HEK293 (cell line): ENCODE results near the gene IL11.
A peak's percentile ranks its signal among the peaks of the same experiment; 100 is the strongest.

Experiments used
- CTCF ChIA-PET: fragments of 350-600 bp; formaldehyde crosslinking; extraction: SDS; loops from one replicate; lab custom pipeline; 2021; ENCODE audit warnings: antibody characterized with exemption; lab: Yijun Ruan, JAX
- POLR2A ChIA-PET: fragments of 300-600 bp; formaldehyde crosslinking; extraction: SDS; loops from one replicate; lab custom pipeline; 2020; ENCODE audit warnings: antibody characterized with exemption, inconsistent platforms; lab: Yijun Ruan, JAX
- H3K27ac ChIP-seq: fragments of 200-500 bp; sonication (Bioruptor generic); 2 replicates; pipeline ENCODE4 v1.5.1; 2014; ENCODE audit warnings: low read depth, low read length, control low read depth, inconsistent platforms; ENCODE audit errors: extremely low read depth
- H3K36me3 ChIP-seq, 2 experiments: fragments of 200-500 bp in 1 of 2; sonication (Bioruptor generic) in 1 of 2; 1 replicate in 1 of 2; 2 replicates in 1 of 2; pipeline ENCODE4 v1.5.1; 2014 to 2017; ENCODE audit warnings: inconsistent platforms in 2 of 2, low read length in 2 of 2; ENCODE audit not compliant: control insufficient read depth in 2 of 2, insufficient read depth in 1 of 2
- H3K4me1 ChIP-seq: fragments of 200-500 bp; sonication (Bioruptor generic); 2 replicates; pipeline ENCODE4 v1.5.1; 2014; ENCODE audit warnings: mild to moderate bottlenecking, low read length, inconsistent platforms; ENCODE audit not compliant: control insufficient read depth, insufficient read depth
- H3K4me3 ChIP-seq: 2 replicates; pipeline ENCODE4 v1.5.1; 2011; ENCODE audit warnings: low read depth, mild to moderate bottlenecking, control low read depth, low read length, moderate library complexity
- H3K9me3 ChIP-seq: fragments of 200-500 bp; sonication (Bioruptor generic); 2 replicates; pipeline ENCODE4 v1.5.1; 2014; ENCODE audit warnings: low read depth, low read length, inconsistent platforms; ENCODE audit not compliant: control insufficient read depth, insufficient read depth
- GLIS1 ChIP-seq: fragments of 450-650 bp; formaldehyde crosslinking; IDR thresholded peaks from 2 replicates; pipeline ENCODE4 v1.5.1; 2016; ENCODE audit warnings: missing biosample characterization, missing genetic modification characterization
- GLIS2 ChIP-seq: fragments of 450-650 bp; formaldehyde crosslinking; IDR thresholded peaks from 2 replicates; pipeline ENCODE4 v1.5.1; 2016; ENCODE audit warnings: missing biosample characterization, missing genetic modification characterization
- KLF7 ChIP-seq: fragments of 450-650 bp; formaldehyde crosslinking; IDR thresholded peaks from 2 replicates; pipeline ENCODE4 v1.5.1; 2016; ENCODE audit warnings: missing biosample characterization, missing genetic modification characterization, borderline replicate concordance
- PRDM6 ChIP-seq: fragments of 450-650 bp; formaldehyde crosslinking; IDR thresholded peaks from 2 replicates; pipeline ENCODE4 v1.5.1; 2017; ENCODE audit warnings: missing biosample characterization, missing genetic modification characterization
- SCRT1 ChIP-seq: fragments of 450-650 bp; formaldehyde crosslinking; IDR thresholded peaks from 2 replicates; pipeline ENCODE4 v1.5.1; 2016; ENCODE audit warnings: missing biosample characterization, missing genetic modification characterization, borderline replicate concordance
- SCRT2 ChIP-seq: fragments of 450-650 bp; formaldehyde crosslinking; IDR thresholded peaks from 2 replicates; pipeline ENCODE4 v1.5.1; 2016; ENCODE audit warnings: missing biosample characterization, missing genetic modification characterization
- SP2 ChIP-seq: fragments of 450-650 bp; formaldehyde crosslinking; IDR thresholded peaks from 2 replicates; pipeline ENCODE4 v1.5.1; 2016; ENCODE audit warnings: missing biosample characterization, missing genetic modification characterization
- ZBTB10 ChIP-seq: fragments of 450-650 bp; formaldehyde crosslinking; IDR thresholded peaks from 2 replicates; pipeline ENCODE4 v1.5.1; 2016; ENCODE audit warnings: missing biosample characterization, missing genetic modification characterization
- ZBTB26 ChIP-seq: fragments of 450-650 bp; formaldehyde crosslinking; optimal IDR thresholded peaks from 2 replicates; pipeline ENCODE3; 2016; ENCODE audit warnings: missing biosample characterization, mild to moderate bottlenecking, missing genetic modification characterization
- ZBTB7A ChIP-seq: fragments of 450-650 bp; formaldehyde crosslinking; IDR thresholded peaks from 2 replicates; pipeline ENCODE4 v1.5.1; 2016; ENCODE audit warnings: low read depth, missing biosample characterization, missing genetic modification characterization
- ZIC2 ChIP-seq: fragments of 450-650 bp; formaldehyde crosslinking; IDR thresholded peaks from 2 replicates; pipeline ENCODE4 v1.5.1; 2016; ENCODE audit warnings: missing biosample characterization, missing genetic modification characterization
- ZNF174 ChIP-seq: fragments of 450-650 bp; formaldehyde crosslinking; IDR thresholded peaks from 2 replicates; pipeline ENCODE4 v1.5.0; 2017; ENCODE audit warnings: missing biosample characterization, mild to moderate bottlenecking, missing genetic modification characterization
- ZNF184 ChIP-seq: fragments of 450-650 bp; IDR thresholded peaks from 2 replicates; pipeline ENCODE4 v1.5.1; 2018; ENCODE audit warnings: missing biosample characterization, mild to moderate bottlenecking, missing genetic modification characterization
- ZNF19 ChIP-seq: fragments of 450-650 bp; formaldehyde crosslinking; IDR thresholded peaks from 2 replicates; pipeline ENCODE4; 2016; ENCODE audit warnings: missing biosample characterization, missing genetic modification characterization, low read depth
- ZNF391 ChIP-seq: fragments of 450-650 bp; formaldehyde crosslinking; IDR thresholded peaks from 2 replicates; pipeline ENCODE4 v1.5.1; 2016; ENCODE audit warnings: low read depth, missing biosample characterization, missing genetic modification characterization, borderline replicate concordance
- ZNF560 ChIP-seq: fragments of 450-650 bp; formaldehyde crosslinking; IDR thresholded peaks from 2 replicates; pipeline ENCODE4 v1.5.1; 2017; ENCODE audit warnings: missing biosample characterization, missing genetic modification characterization, borderline replicate concordance
- ZNF777 ChIP-seq: fragments of 450-650 bp; formaldehyde crosslinking; IDR thresholded peaks from 2 replicates; pipeline ENCODE4 v1.5.1; 2017; ENCODE audit warnings: missing biosample characterization, missing genetic modification characterization, borderline replicate concordance
- ZNF791 ChIP-seq: fragments of 450-650 bp; formaldehyde crosslinking; IDR thresholded peaks from 2 replicates; pipeline ENCODE4 v1.5.1; 2016; ENCODE audit warnings: missing biosample characterization, missing genetic modification characterization

Gene IL11

GRCh38 chr19:55345818-55346724 lies 24.2 kb downstream of the IL11 start (continued):
- TF ChIP-seq PRDM6 (tag by site-specific recombination): no peak
- TF ChIP-seq, all 188 proteins: peak for 17

GRCh38 chr19:55345101-55345817 lies 25.0 kb downstream of the IL11 start:
- CTCF ChIA-PET: interaction anchor here (1.0 to 1.6 kb wide), 4 partner anchors 14 to 279 kb away, joined by 3 to 5 read pairs (median 4); partner anchors contain the start of gene ZNF784
- POLR2A ChIA-PET: interaction anchor here (0.6 to 1.7 kb wide), 5 partner anchors 10 to 63 kb away, joined by 3 to 5 read pairs (median 4); partner anchors contain the start of gene UBE2S
- H3K27ac ChIP-seq: no peak overlapping the region
- TF ChIP-seq SP2 (tag by site-specific recombination) (peak; percentile 28; the same call in 1 of the 2 replicates), ZNF560 (tag by site-specific recombination) (no peak), KLF7 (tag by site-specific recombination) (no peak), GLIS2 (tag by site-specific recombination) (peak; percentile 75)
- H3K36me3 ChIP-seq: peaks cover 3 to 59% of the 10 kb centered on the region in 2 experiments
- peaks cover 11% of the 10 kb centered on the region for H3K4me1 ChIP-seq
- no peaks in the 10 kb centered on the region for H3K9me3 ChIP-seq
- H3K4me3 ChIP-seq: no peak overlapping the region

- H3K4me3 ChIP-seq: no peak overlapping the region
- H3K9me3 ChIP-seq: no peaks in the 10 kb centered on the region
- CTCF ChIA-PET: interaction anchor here (1.6 kb wide), 1 partner anchor 52 kb away, joined by 3 read pairs; no protein-coding TSS in a partner anchor
- POLR2A ChIA-PET: interaction anchor here (0.7 to 1.7 kb wide), 3 partner anchors 24 to 104 kb away, joined by 3 to 5 read pairs (median 5); no protein-coding TSS in a partner anchor
- H3K27ac ChIP-seq: peak overlapping the region; percentile 53; the same call in 1 of the 2 replicates
- TF ChIP-seq ZNF791 (no peak), ZNF174 (tag by site-specific recombination) (no peak), GLIS2 (tag by site-specific recombination) (peak; percentile 40), ZNF777 (no peak), ZIC2 (tag by site-specific recombination) (peak; percentile 66), ZNF19 (tag by site-specific recombination) (no peak)
- TF ChIP-seq, all 188 proteins: peak for 2
- peaks cover 3 to 58% of the 10 kb centered on the region in 2 experiments for H3K36me3 ChIP-seq
- H3K4me1 ChIP-seq: peaks cover 13% of the 10 kb centered on the region
These were observed 25.8 kb downstream of the IL11 start for GRCh38 chr19:55344444-55344843.

- peaks cover 3 to 49% of the 10 kb centered on the region in 2 experiments for H3K36me3 ChIP-seq
- peak overlapping the region; percentile 88 for H3K4me3 ChIP-seq
- H3K4me1 ChIP-seq: peaks cover 16% of the 10 kb centered on the region
- peak overlapping the region; percentile 53; the same call in 1 of the 2 replicates for H3K27ac ChIP-seq
- ChIA-PET POLR2A (interaction anchor here (0.5 to 1.3 kb wide), 4 partner anchors 8 to 196 kb away, joined by 3 to 4 read pairs (median 4); no protein-coding TSS in a partner anchor), CTCF (no interaction called here)
- no peaks in the 10 kb centered on the region for H3K9me3 ChIP-seq
- TF ChIP-seq SCRT2 (tag by site-specific recombination) (peak; percentile 97), ZBTB7A (tag by site-specific recombination) (no peak), ZNF391 (tag by site-specific recombination) (0 out of 2 replicates have a peak, but pooled peaks have one; percentile 19), GLIS1 (tag by site-specific recombination) (peak; percentile 40; the same call in 1 of the 2 replicates), ZNF184 (no peak), ZBTB26 (no peak), ZBTB10 (tag by site-specific recombination) (0 out of 2 replicates have a peak, but pooled peaks have one; percentile 30), SCRT1 (peak; percentile 85)
These were observed 28.4 kb downstream of the IL11 start for GRCh38 chr19:55341595-55342531.
